ENCODE measurements around the gene MYO9A. TPM values are rescaled to one million over a fixed set of nuclear protein-coding genes. Genes with fewer than 3 reads are reported as not detected.

MYO9A gene
- total RNA-seq, 2 donors from 2014 or later, result 12.9 to 27.8 TPM

DNA sequence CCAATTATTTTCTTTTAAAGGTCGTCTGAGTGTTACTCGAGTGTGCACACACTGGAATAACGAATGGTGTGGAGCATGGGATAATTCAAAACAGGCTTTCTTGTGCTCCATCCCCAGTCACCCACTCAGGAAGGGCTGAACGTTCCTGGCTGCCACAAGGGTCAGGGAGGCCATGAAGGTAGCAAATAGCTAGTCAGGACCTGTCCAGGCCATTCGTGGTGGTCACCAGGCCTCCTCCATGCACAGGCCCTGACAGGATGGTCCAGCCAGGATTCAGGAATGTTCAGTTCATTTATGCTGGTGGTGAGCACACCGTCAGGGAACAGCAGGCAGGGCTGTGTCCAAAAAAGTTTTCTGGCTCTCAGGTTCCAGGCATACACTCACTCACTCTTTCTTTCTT, 319.3 kb downstream of the MYO9A start:
- no peak overlapping the region for H3K4me3 ChIP-seq
- ATAC-seq, result no peak
- H3K4me1 ChIP-seq, result no peaks in the 10 kb centered on the region
- no peak overlapping the region for H3K27ac ChIP-seq
- intact Hi-C loops (cut with DNase I), result no loop called here
- H3K36me3 ChIP-seq (replicated peaks in 1 of 2; ENCODE audit: insufficient read depth in 1 of 2, low read depth in 2 of 2), result no peaks in the 10 kb centered on the region
- TF ChIP-seq, protein P1, sequence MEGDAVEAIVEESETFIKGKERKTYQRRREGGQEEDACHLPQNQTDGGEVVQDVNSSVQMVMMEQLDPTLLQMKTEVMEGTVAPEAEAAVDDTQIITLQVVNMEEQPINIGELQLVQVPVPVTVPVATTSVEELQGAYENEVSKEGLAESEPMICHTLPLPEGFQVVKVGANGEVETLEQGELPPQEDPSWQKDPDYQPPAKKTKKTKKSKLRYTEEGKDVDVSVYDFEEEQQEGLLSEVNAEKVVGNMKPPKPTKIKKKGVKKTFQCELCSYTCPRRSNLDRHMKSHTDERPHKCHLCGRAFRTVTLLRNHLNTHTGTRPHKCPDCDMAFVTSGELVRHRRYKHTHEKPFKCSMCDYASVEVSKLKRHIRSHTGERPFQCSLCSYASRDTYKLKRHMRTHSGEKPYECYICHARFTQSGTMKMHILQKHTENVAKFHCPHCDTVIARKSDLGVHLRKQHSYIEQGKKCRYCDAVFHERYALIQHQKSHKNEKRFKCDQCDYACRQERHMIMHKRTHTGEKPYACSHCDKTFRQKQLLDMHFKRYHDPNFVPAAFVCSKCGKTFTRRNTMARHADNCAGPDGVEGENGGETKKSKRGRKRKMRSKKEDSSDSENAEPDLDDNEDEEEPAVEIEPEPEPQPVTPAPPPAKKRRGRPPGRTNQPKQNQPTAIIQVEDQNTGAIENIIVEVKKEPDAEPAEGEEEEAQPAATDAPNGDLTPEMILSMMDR (IDR thresholded peaks at IDR 0.05), result no peak
- TF ChIP-seq POLR2A (IDR thresholded peaks at IDR 0.05), result no peak
- no peaks in the 10 kb centered on the region for H3K9me3 ChIP-seq
- DNase-seq, result no peak
- WGBS, 2 donors, result 54 to 56% methylated on average over 6 of the region's 6 CpGs
- peaks cover 0 to 5% of the 10 kb centered on the region in 2 donors for H3K27me3 ChIP-seq

DNA sequence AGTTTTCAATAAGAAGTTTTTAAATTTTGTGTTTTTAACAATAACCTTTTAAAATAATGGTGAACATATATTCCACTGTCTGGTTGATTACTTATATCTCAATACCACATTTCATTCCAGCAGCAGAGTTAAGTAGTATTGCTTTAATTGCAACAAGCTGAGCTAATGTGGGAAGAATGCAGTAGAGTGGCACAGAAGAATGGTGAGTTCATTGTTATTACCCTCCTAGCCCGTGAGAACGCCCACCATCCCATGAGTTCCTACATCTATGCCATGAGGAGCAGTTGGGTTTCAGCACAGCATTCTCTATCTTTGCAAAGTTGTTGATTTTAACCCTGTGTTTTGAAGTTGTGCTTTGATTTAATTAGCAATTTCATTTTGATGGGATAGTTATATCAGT, 325.4 kb downstream of the MYO9A start:
- DNase-seq (peak in 2 of 4 donors; percentile 30 to 39), ATAC-seq (peak; percentile 82)
- no peak for TF ChIP-seq POLR2A (IDR thresholded peaks at IDR 0.05)
- TF ChIP-seq, protein P1 (IDR thresholded peaks at IDR 0.05), result no peak
- H3K9me3 ChIP-seq, result no peaks in the 10 kb centered on the region
- H3K27ac ChIP-seq, result no peak overlapping the region
- no peak overlapping the region for H3K4me3 ChIP-seq
- H3K36me3 ChIP-seq (replicated peaks in 1 of 2; ENCODE audit: insufficient read depth in 1 of 2, low read depth in 2 of 2), result no peaks in the 10 kb centered on the region
- WGBS, 2 donors, result 36% methylated on average over 2 of the region's 2 CpGs
- H3K4me1 ChIP-seq, result peaks cover 5% of the 10 kb centered on the region
- no peaks in the 10 kb centered on the region for H3K27me3 ChIP-seq
- intact Hi-C loops (cut with DNase I), result no loop called here

DNA sequence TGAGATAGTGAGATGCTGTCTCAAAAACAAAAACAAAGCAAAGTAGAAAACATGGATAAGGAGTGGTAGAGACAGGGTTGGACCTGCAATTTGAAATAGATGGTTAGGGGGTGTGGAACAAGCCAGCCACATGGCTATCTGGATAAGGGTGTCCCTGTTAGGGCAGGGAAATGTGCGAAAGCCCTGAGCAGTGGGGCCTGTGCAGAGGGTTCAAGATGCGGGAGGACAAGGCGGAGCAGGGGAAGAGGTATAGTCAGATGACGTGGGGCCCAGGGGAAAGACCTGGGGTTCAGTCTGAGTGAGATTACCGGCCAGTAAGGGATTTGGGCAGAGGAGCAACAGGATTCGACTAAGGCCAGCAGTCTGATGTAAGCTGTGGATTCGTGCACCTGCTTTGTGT, 326.0 kb downstream of the MYO9A start:
- TF ChIP-seq, protein P1 (IDR thresholded peaks at IDR 0.05), result no peak
- TF ChIP-seq POLR2A (IDR thresholded peaks at IDR 0.05), result no peak
- DNase-seq, result no peak
- intact Hi-C loops (cut with DNase I), result no loop called here
- 79 to 80% methylated on average over 7 of the region's 7 CpGs for WGBS, 2 donors
- no peaks in the 10 kb centered on the region for H3K27me3 ChIP-seq
- no peak for ATAC-seq
- peaks cover 5% of the 10 kb centered on the region for H3K4me1 ChIP-seq
- no peak overlapping the region for H3K27ac ChIP-seq
- no peaks in the 10 kb centered on the region for H3K9me3 ChIP-seq
- H3K36me3 ChIP-seq (replicated peaks in 1 of 2; ENCODE audit: insufficient read depth in 1 of 2, low read depth in 2 of 2), result no peaks in the 10 kb centered on the region
- no peak overlapping the region for H3K4me3 ChIP-seq

DNA sequence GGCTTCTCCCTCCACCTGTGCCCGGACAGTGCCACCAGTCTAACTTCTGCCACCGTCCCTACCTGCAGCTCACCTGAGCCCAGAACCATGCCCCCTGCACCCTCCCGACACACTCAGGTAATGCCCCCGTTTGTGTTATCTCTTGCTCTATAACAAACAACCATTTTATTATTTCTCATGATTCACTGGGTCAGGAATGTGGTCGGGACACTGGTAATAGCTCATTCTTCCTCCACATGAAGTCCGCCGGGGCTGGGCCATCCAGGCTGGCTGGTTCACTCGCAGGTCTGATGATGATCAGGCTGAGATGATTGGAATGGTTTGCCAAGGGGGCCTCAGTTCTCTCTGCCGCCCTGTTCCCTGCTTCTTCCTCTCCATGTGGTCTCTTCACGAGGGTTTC, 327.9 kb downstream of the MYO9A start:
- H3K4me1 ChIP-seq, result peaks cover 5% of the 10 kb centered on the region
- DNase-seq (peak in 3 of 4 donors; percentile 29 to 55 (median 39)), ATAC-seq (peak; percentile 79)
- H3K27me3 ChIP-seq, result no peaks in the 10 kb centered on the region
- intact Hi-C loops (cut with DNase I), result no loop called here
- TF ChIP-seq, protein P1 (IDR thresholded peaks at IDR 0.05), result no peak
- peak in 1 of 3 donors; percentile 21 for TF ChIP-seq POLR2A (IDR thresholded peaks at IDR 0.05)
- WGBS, 2 donors, result 50 to 57% methylated on average over 10 of the region's 10 CpGs
- no peaks in the 10 kb centered on the region for H3K9me3 ChIP-seq
- H3K27ac ChIP-seq, result peak overlapping the region; percentile 48 to 80 (median 65)
- H3K4me3 ChIP-seq, result no peak overlapping the region
- no peaks in the 10 kb centered on the region for H3K36me3 ChIP-seq (replicated peaks in 1 of 2; ENCODE audit: insufficient read depth in 1 of 2, low read depth in 2 of 2)

DNA sequence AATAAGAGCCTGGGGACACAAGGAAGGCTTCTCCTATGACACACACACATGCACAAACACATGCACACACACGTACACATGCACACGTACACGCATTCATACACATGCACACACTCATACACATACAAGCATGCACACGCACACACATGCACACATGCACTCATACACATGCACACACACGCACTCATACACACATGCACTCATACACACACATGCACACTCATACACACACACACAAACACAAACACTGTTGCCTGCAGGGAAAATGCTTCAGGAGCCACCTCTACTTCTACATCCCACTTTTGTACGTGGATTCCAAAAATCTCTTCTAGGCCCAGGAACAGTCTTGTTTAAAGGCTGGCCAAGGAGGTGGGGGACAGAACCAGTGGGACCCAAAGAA, 328.3 kb downstream of the MYO9A start:
- no peak overlapping the region for H3K4me3 ChIP-seq
- no peaks in the 10 kb centered on the region for H3K36me3 ChIP-seq (replicated peaks in 1 of 2; ENCODE audit: insufficient read depth in 1 of 2, low read depth in 2 of 2)
- no peaks in the 10 kb centered on the region for H3K27me3 ChIP-seq
- DNase-seq, result no peak
- ATAC-seq, result no peak
- H3K9me3 ChIP-seq, result no peaks in the 10 kb centered on the region
- H3K27ac ChIP-seq, result peak overlapping the region in 3 of 4 donors; percentile 48 to 80 (median 72)
- intact Hi-C loops (cut with DNase I), result no loop called here
- TF ChIP-seq, protein P1 (IDR thresholded peaks at IDR 0.05), result no peak
- no peak for TF ChIP-seq POLR2A (IDR thresholded peaks at IDR 0.05)
- H3K4me1 ChIP-seq, result peaks cover 5% of the 10 kb centered on the region
- 78 to 82% methylated on average over 6 of the region's 6 CpGs for WGBS, 2 donors

All from body of pancreas (tissue), 4 donors.